Stomach smooth muscle (tissue), 2 donors: ENCODE measurements around the gene MAPK8IP3.

Experiments used
- H3K27ac ChIP-seq: one replicate; pipeline ENCODE4 v1.7.0; 2013; ENCODE audit warnings: mild to moderate bottlenecking, low read length, inconsistent platforms
- H3K27me3 ChIP-seq, 2 donors: one replicate each; pipeline ENCODE4 v1.7.0; 2013; ENCODE audit warnings: low read length in 2 of 2; ENCODE audit not compliant: insufficient read depth in 2 of 2, control insufficient read depth in 1 of 2
- H3K36me3 ChIP-seq, 2 donors: one replicate each; pipeline ENCODE4 v1.7.0; 2013; ENCODE audit warnings: low read length in 2 of 2; ENCODE audit not compliant: control insufficient read depth in 2 of 2, insufficient read depth in 2 of 2
- H3K4me1 ChIP-seq: one replicate; pipeline ENCODE4 v1.7.0; 2013; ENCODE audit warnings: low read length; ENCODE audit not compliant: control insufficient read depth, insufficient read depth
- H3K4me3 ChIP-seq, 2 donors: one replicate each; pipeline ENCODE4 v1.7.0; 2013; ENCODE audit warnings: low read length in 2 of 2
- H3K9ac ChIP-seq, 2 donors: one replicate each; pipeline ENCODE4 v1.7.0; 2013; ENCODE audit warnings: low read length in 2 of 2, mild to moderate bottlenecking in 1 of 2
- H3K9me3 ChIP-seq, 2 donors: one replicate each; pipeline ENCODE4 v1.7.0; 2013; ENCODE audit warnings: low read length in 2 of 2; ENCODE audit not compliant: control insufficient read depth in 2 of 2
- donor health status: healthy.
- donor health status: Pancreatic carcinoma.

Gene MAPK8IP3

GRCh38 chr16:1788708-1789100 is 82.7 kb downstream of the MAPK8IP3 start:
- peaks cover 14% of the 10 kb centered on the region for H3K4me1 ChIP-seq
- H3K27me3 ChIP-seq, result no peaks in the 10 kb centered on the region
- H3K27ac ChIP-seq, result no peak overlapping the region
- H3K4me3 ChIP-seq, result no peak overlapping the region
- no peaks in the 10 kb centered on the region for H3K9me3 ChIP-seq
- no peak overlapping the region for H3K9ac ChIP-seq
- peaks cover 14 to 20% of the 10 kb centered on the region in 2 donors for H3K36me3 ChIP-seq

GRCh38 chr16:1789643-1790045 is 83.6 kb downstream of the MAPK8IP3 start:
- H3K4me3 ChIP-seq, result no peak overlapping the region
- H3K9ac ChIP-seq, result no peak overlapping the region
- H3K9me3 ChIP-seq, result no peaks in the 10 kb centered on the region
- H3K27ac ChIP-seq, result no peak overlapping the region
- peaks cover 8% of the 10 kb centered on the region for H3K4me1 ChIP-seq
- no peaks in the 10 kb centered on the region for H3K27me3 ChIP-seq
- peaks cover 14 to 20% of the 10 kb centered on the region in 2 donors for H3K36me3 ChIP-seq

GRCh38 chr16:1790261-1790610 is 84.2 kb downstream of the MAPK8IP3 start:
- no peaks in the 10 kb centered on the region for H3K27me3 ChIP-seq
- no peak overlapping the region for H3K27ac ChIP-seq
- peaks cover 4% of the 10 kb centered on the region for H3K4me1 ChIP-seq
- H3K9me3 ChIP-seq, result no peaks in the 10 kb centered on the region
- no peak overlapping the region for H3K4me3 ChIP-seq
- H3K36me3 ChIP-seq, result peaks cover 13 to 18% of the 10 kb centered on the region in 2 donors
- no peak overlapping the region for H3K9ac ChIP-seq

- Histone ChIP-seq H3K27me3 (no peaks in the 10 kb centered on the region), H3K27ac (no peak overlapping the region), H3K9ac (no peak overlapping the region), H3K4me3 (no peak overlapping the region), H3K9me3 (no peaks in the 10 kb centered on the region), H3K4me1 (peaks cover under 1% of the 10 kb centered on the region), H3K36me3 (peaks cover 11 to 18% of the 10 kb centered on the region in 2 donors)
These were observed 84.7 kb downstream of the MAPK8IP3 start for GRCh38 chr16:1790611-1791255.

GRCh38 chr16:1791256-1791942 is 85.4 kb downstream of the MAPK8IP3 start:
- Histone ChIP-seq H3K27ac (no peak overlapping the region), H3K27me3 (no peaks in the 10 kb centered on the region), H3K36me3 (peaks cover 11 to 15% of the 10 kb centered on the region in 2 donors), H3K9me3 (no peaks in the 10 kb centered on the region), H3K4me1 (no peaks in the 10 kb centered on the region), H3K4me3 (no peak overlapping the region), H3K9ac (no peak overlapping the region)

DNA sequence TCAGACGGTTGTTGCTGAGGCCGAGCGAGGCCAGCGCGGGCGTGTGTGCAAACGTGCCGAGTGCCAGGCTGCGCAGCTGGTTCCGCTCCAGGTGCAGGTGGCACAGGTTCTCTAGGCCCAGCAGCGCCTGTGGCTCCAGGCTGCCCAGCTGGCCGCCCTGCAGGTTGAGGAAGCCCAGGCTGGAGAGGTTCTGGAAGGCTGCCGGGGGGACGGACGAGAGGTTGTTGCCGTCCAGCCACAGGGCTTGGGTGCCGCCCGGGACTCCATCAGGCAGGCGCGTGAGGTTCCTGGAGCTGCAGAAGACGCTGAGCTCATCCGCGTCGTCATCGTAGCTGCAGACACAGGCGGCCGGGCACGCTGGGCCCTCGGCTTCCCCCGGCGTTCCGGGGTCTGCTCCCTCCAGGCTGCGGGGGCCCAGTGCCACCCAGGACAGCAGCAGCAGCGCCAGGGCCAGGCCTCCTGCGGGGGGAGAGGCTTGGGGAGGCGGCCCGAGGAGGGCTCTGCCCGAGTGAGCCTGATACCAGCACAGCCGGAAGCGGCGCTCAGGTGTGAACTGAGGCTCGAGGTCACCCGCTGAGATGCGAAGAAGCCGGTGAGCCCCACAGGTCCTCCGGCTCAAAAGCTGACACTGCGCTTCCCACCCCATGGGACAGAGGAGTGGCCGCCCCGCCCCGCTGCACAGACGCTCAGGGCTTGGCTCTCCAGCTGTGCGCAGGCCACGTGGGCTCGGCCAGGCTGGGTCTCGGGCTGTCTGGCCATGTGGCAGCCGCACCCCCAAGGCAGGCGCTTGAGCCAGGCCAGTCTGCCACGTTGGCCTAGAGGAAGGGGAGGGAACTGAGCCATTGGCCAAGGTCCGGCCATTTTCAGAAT is 86.2 kb downstream of the MAPK8IP3 start:
- H3K4me3 ChIP-seq, result no peak overlapping the region
- H3K9me3 ChIP-seq, result no peaks in the 10 kb centered on the region
- H3K27me3 ChIP-seq, result no peaks in the 10 kb centered on the region
- H3K27ac ChIP-seq, result no peak overlapping the region
- no peak overlapping the region for H3K9ac ChIP-seq
- H3K4me1 ChIP-seq, result no peaks in the 10 kb centered on the region
- peaks cover 9 to 11% of the 10 kb centered on the region in 2 donors for H3K36me3 ChIP-seq

- H3K4me1 ChIP-seq, result no peaks in the 10 kb centered on the region
- H3K27ac ChIP-seq, result no peak overlapping the region
- peaks cover 8 to 9% of the 10 kb centered on the region in 2 donors for H3K36me3 ChIP-seq
- H3K9me3 ChIP-seq, result no peaks in the 10 kb centered on the region
- no peak overlapping the region for H3K9ac ChIP-seq
- no peak overlapping the region for H3K4me3 ChIP-seq
- H3K27me3 ChIP-seq, result no peaks in the 10 kb centered on the region
These were observed 87.0 kb downstream of the MAPK8IP3 start for GRCh38 chr16:1792836-1793577.

GRCh38 chr16:1793578-1794220 is 87.7 kb downstream of the MAPK8IP3 start, which contains the start of gene IGFALS:
Gene IGFALS, minus strand, starts transcription at chr16:1793705. Its CDS starts 53 bp downstream, at chr16:1793652.
- peaks cover 3 to 6% of the 10 kb centered on the region in 2 donors for H3K36me3 ChIP-seq
- H3K9ac ChIP-seq, result no peak within 1 kb of the TSS
- no peak within 1 kb of the TSS for H3K4me3 ChIP-seq
- no peak within 1 kb of the TSS for H3K27ac ChIP-seq
- H3K9me3 ChIP-seq, result no peaks in the 10 kb centered on the region
- H3K27me3 ChIP-seq, result no peaks in the 10 kb centered on the region
- H3K4me1 ChIP-seq, result no peaks in the 10 kb centered on the region

- H3K4me1 ChIP-seq, result no peaks in the 10 kb centered on the region
- H3K36me3 ChIP-seq, result peaks cover 0 to 2% of the 10 kb centered on the region in 2 donors
- H3K9me3 ChIP-seq, result no peaks in the 10 kb centered on the region
- H3K4me3 ChIP-seq, result no peak overlapping the region
- no peak overlapping the region for H3K27ac ChIP-seq
- H3K27me3 ChIP-seq, result no peaks in the 10 kb centered on the region
- H3K9ac ChIP-seq, result no peak overlapping the region
These were observed 88.4 kb downstream of the MAPK8IP3 start for GRCh38 chr16:1794221-1794871.
